Measurements from ENCODE around the gene OSBPL1A.

The OSBPL1A gene

GRCh38 chr18:24199372-24199962, 198.2 kb downstream of the OSBPL1A start:
- TF ChIP-seq LEF1 (IDR thresholded peaks at IDR 0.05; ENCODE audit: borderline replicate concordance), result no peak
- TF ChIP-seq ZNF384 (IDR thresholded peaks at IDR 0.05), result no peak
- TF ChIP-seq FOXA1 (IDR thresholded peaks at IDR 0.05), result no peak
- no peak for TF ChIP-seq BHLHE40 (IDR thresholded peaks at IDR 0.05; ENCODE audit: borderline replicate concordance)
- no peak for TF ChIP-seq NFRKB (IDR thresholded peaks at IDR 0.05)
- TF ChIP-seq FOXM1 (IDR thresholded peaks at IDR 0.05; ENCODE audit: borderline replicate concordance), result no peak
- TF ChIP-seq ARNT (IDR thresholded peaks at IDR 0.05), result no peak
- no peak for TF ChIP-seq TARDBP (IDR thresholded peaks at IDR 0.05)
- TF ChIP-seq CTBP1 (IDR thresholded peaks at IDR 0.05; ENCODE audit: borderline replicate concordance), result no peak
- TF ChIP-seq FOXK2 (IDR thresholded peaks at IDR 0.05), result no peak
- TF ChIP-seq SP1 (IDR thresholded peaks at IDR 0.05), result no peak
- TF ChIP-seq PKNOX1 (IDR thresholded peaks at IDR 0.05), result no peak
- no peak for TF ChIP-seq L3MBTL2 (conservative IDR thresholded peaks at IDR 0.05)
- no peak for TF ChIP-seq HDGF (IDR thresholded peaks at IDR 0.05; ENCODE audit: borderline replicate concordance)
- TF ChIP-seq SUZ12 (IDR thresholded peaks at IDR 0.05), result no peak
- TF ChIP-seq ELF4 (IDR thresholded peaks at IDR 0.05), result no peak
- POLR2A ChIA-PET, result interaction anchor here (1.6 kb wide), 1 partner anchor 61 kb away, joined by 3 read pairs; the partner anchor contains the start of gene CABYR
- DNase-seq (ENCODE audit: extremely low spot score), result no peak
- CTCF ChIA-PET, result interaction anchor here (1.6 kb wide), 1 partner anchor 23 kb away, joined by 4 read pairs; no protein-coding TSS in a partner anchor

- POLR2A ChIA-PET, result no interaction called here
- TF ChIP-seq ARNT (IDR thresholded peaks at IDR 0.05), result no peak
- no peak for TF ChIP-seq TARDBP (IDR thresholded peaks at IDR 0.05)
- no peak for TF ChIP-seq PKNOX1 (IDR thresholded peaks at IDR 0.05)
- no peak for TF ChIP-seq BHLHE40 (IDR thresholded peaks at IDR 0.05; ENCODE audit: borderline replicate concordance)
- TF ChIP-seq HDGF (IDR thresholded peaks at IDR 0.05; ENCODE audit: borderline replicate concordance), result no peak
- TF ChIP-seq LEF1 (IDR thresholded peaks at IDR 0.05; ENCODE audit: borderline replicate concordance), result no peak
- CTCF ChIA-PET, result interaction anchor here (1.6 kb wide), 1 partner anchor 22 kb away, joined by 4 read pairs; no protein-coding TSS in a partner anchor
- no peak for DNase-seq (ENCODE audit: extremely low spot score)
Measured at GRCh38 chr18:24198461-24198860, 199.2 kb downstream of the OSBPL1A start.

GRCh38 chr18:24197412-24197811, 200.2 kb downstream of the OSBPL1A start:
- POLR2A ChIA-PET, result no interaction called here
- TF ChIP-seq HDGF (IDR thresholded peaks at IDR 0.05; ENCODE audit: borderline replicate concordance) (no peak), BHLHE40 (IDR thresholded peaks at IDR 0.05; ENCODE audit: borderline replicate concordance) (no peak), NFRKB (IDR thresholded peaks at IDR 0.05) (no peak)
- DNase-seq (ENCODE audit: extremely low spot score), result no peak
- CTCF ChIA-PET, result no interaction called here

- ChIA-PET CTCF (interaction anchor here (0.8 kb wide), 1 partner anchor 20 kb away, joined by 3 read pairs; no protein-coding TSS in a partner anchor), POLR2A (no interaction called here)
- DNase-seq (ENCODE audit: extremely low spot score), result no peak
- TF ChIP-seq CTBP1 (IDR thresholded peaks at IDR 0.05; ENCODE audit: borderline replicate concordance) (no peak), ZNF384 (IDR thresholded peaks at IDR 0.05) (no peak), TARDBP (IDR thresholded peaks at IDR 0.05) (no peak), ELF4 (IDR thresholded peaks at IDR 0.05) (no peak), FOXA1 (IDR thresholded peaks at IDR 0.05) (no peak), SUZ12 (IDR thresholded peaks at IDR 0.05) (no peak), FOXK2 (IDR thresholded peaks at IDR 0.05) (no peak), BHLHE40 (IDR thresholded peaks at IDR 0.05; ENCODE audit: borderline replicate concordance) (no peak), HDGF (IDR thresholded peaks at IDR 0.05; ENCODE audit: borderline replicate concordance) (no peak), SP1 (IDR thresholded peaks at IDR 0.05) (no peak), LEF1 (IDR thresholded peaks at IDR 0.05; ENCODE audit: borderline replicate concordance) (no peak), PKNOX1 (IDR thresholded peaks at IDR 0.05) (no peak), FOXM1 (IDR thresholded peaks at IDR 0.05; ENCODE audit: borderline replicate concordance) (no peak)
Measured at GRCh38 chr18:24196764-24197163, 200.9 kb downstream of the OSBPL1A start.

GRCh38 chr18:24195296-24196053, 202.1 kb downstream of the OSBPL1A start:
- DNase-seq (ENCODE audit: extremely low spot score), result no peak
- TF ChIP-seq SP1 (IDR thresholded peaks at IDR 0.05) (no peak), BHLHE40 (IDR thresholded peaks at IDR 0.05; ENCODE audit: borderline replicate concordance) (no peak), CTBP1 (IDR thresholded peaks at IDR 0.05; ENCODE audit: borderline replicate concordance) (no peak), FOXM1 (IDR thresholded peaks at IDR 0.05; ENCODE audit: borderline replicate concordance) (no peak), ELF4 (IDR thresholded peaks at IDR 0.05) (no peak), TARDBP (IDR thresholded peaks at IDR 0.05) (no peak), NFRKB (IDR thresholded peaks at IDR 0.05) (no peak), LEF1 (IDR thresholded peaks at IDR 0.05; ENCODE audit: borderline replicate concordance) (no peak), FOXA1 (IDR thresholded peaks at IDR 0.05) (no peak)
- ChIA-PET CTCF (interaction anchor here (0.8 kb wide), 1 partner anchor 19 kb away, joined by 3 read pairs; no protein-coding TSS in a partner anchor), POLR2A (no interaction called here)

GRCh38 chr18:24190590-24190989, 207.0 kb downstream of the OSBPL1A start:
- no peak for DNase-seq (ENCODE audit: extremely low spot score)
- ChIA-PET POLR2A (interaction anchor here (1.2 kb wide), 1 partner anchor 52 kb away, joined by 5 read pairs; the partner anchor contains the start of gene CABYR), CTCF (interaction anchor here (1.0 to 6.8 kb wide), 2 partner anchors 9 to 14 kb away, joined by 3 to 55 read pairs; no protein-coding TSS in a partner anchor)
- no peak for TF ChIP-seq TARDBP (IDR thresholded peaks at IDR 0.05)
